Aorta (tissue), 5 donors: ENCODE data around the gene TPSG1. TPM values are rescaled to one million over a fixed set of nuclear protein-coding genes. Genes with fewer than 3 reads are reported as not detected.

Source experiments
- ATAC-seq: fragments of 200-7000 bp; cut with Tn5 transposase; one replicate; pipeline ENCODE4 v1.9.1; 2022; ENCODE audit warnings: moderate library complexity; ENCODE audit not compliant: low FRiP score
- DNase-seq, 2 donors: peaks; one replicate each; pipeline ENCODE4 v3.0.0-alpha.2; 2020
- H3K27ac ChIP-seq, 2 donors: one replicate each; pipeline ENCODE4 v1.5.1; 2013; ENCODE audit warnings: low read length in 2 of 2, mild to moderate bottlenecking in 2 of 2, moderate library complexity in 2 of 2, control low read depth in 1 of 2, inconsistent platforms in 1 of 2, low read depth in 1 of 2
- H3K27me3 ChIP-seq, 2 donors: one replicate each; pipeline ENCODE4 v1.6.1; 2013; ENCODE audit warnings: control low read depth in 1 of 2, low read length in 1 of 2, mild to moderate bottlenecking in 1 of 2, moderate library complexity in 1 of 2; ENCODE audit not compliant: insufficient read depth in 2 of 2, control insufficient read depth in 1 of 2
- H3K36me3 ChIP-seq, 2 donors: one replicate each; pipeline ENCODE4 v1.6.1; 2013; ENCODE audit warnings: control low read depth in 1 of 2, low read length in 1 of 2, mild to moderate bottlenecking in 1 of 2; ENCODE audit not compliant: insufficient read depth in 2 of 2, control insufficient read depth in 1 of 2
- H3K4me1 ChIP-seq, 2 donors: one replicate each; pipeline ENCODE4 v1.6.1; 2013; ENCODE audit warnings: low read length in 2 of 2, control low read depth in 1 of 2, mild to moderate bottlenecking in 1 of 2, moderate library complexity in 1 of 2; ENCODE audit not compliant: insufficient read depth in 2 of 2, control insufficient read depth in 1 of 2
- H3K4me3 ChIP-seq, 2 donors: one replicate each; pipeline ENCODE4 v1.5.1; 2013; ENCODE audit warnings: low read length in 2 of 2, control low read depth in 1 of 2, mild to moderate bottlenecking in 1 of 2
- H3K9me3 ChIP-seq: one replicate; pipeline ENCODE4 v1.6.1; 2013; ENCODE audit warnings: mild to moderate bottlenecking, low read length; ENCODE audit not compliant: control insufficient read depth
- WGBS, 2 donors: extraction: QIAGEN DNeasy Blood & Tissue Kit; methylation state at CpG; one replicate each; pipeline ENCODE4 v1.1.7; 2013; 5-methylcytosine and 5-hydroxymethylcytosine counted together
- intact Hi-C, 2 donors: fragments of 100-400 bp; cut with DNase I; formaldehyde crosslinking; loops; one replicate each; pipeline versions ENCODE4 v1.14.2 to v1.15.0; 2022
- polyA plus RNA-seq, 2 donors: library from polyadenylated mRNA; stranded (reverse); fragments of 200-250 nt; gene quantifications; one replicate each; pipeline ENCODE4 v1.2.3, GENCODE V29; 2013
- total RNA-seq, 2 donors: library from RNA; stranded (reverse); fragmentation: NEBNext Ultra II Directional; extraction: Animal tissue kit (Norgen Biotek cat#: 25700); gene quantifications; one replicate each; pipeline ENCODE4 v1.2.1, GENCODE V29; 2021
- donor health status: healthy with polysubstance abuse.
- donor health status: Bipolar disorder and iron deficiency.
- donor health status: DM: no; HTN: no; CAD: no.
- donor health status: DM: no; HTN: no; CAD: no.
- donor health status: DM: yes; HTN: yes; CAD: no.

The TPSG1 gene
- total and polyA plus RNA-seq, 4 donors, result 0.81 to 4.6 TPM; not detected in 2

- ATAC-seq, result no peak
- 87 to 91% methylated on average over 47 to 48 of the region's 48 CpGs for WGBS, 2 donors
- DNase-seq, result no peak
- H3K27me3 ChIP-seq, result no peaks in the 10 kb centered on the region
- H3K9me3 ChIP-seq, result no peaks in the 10 kb centered on the region
- intact Hi-C loops, result no loop called here
- H3K4me1 ChIP-seq, result no peaks in the 10 kb centered on the region
- H3K4me3 ChIP-seq, result no peak overlapping the region
- H3K27ac ChIP-seq, result no peak overlapping the region
- H3K36me3 ChIP-seq, result no peaks in the 10 kb centered on the region
Measured at GRCh38 chr16:1220841-1221627, 4.0 kb downstream of the TPSG1 start.

- Histone ChIP-seq H3K4me1 (no peaks in the 10 kb centered on the region), H3K9me3 (no peaks in the 10 kb centered on the region), H3K27me3 (no peaks in the 10 kb centered on the region), H3K36me3 (no peaks in the 10 kb centered on the region), H3K27ac (no peak overlapping the region), H3K4me3 (no peak overlapping the region)
- WGBS, 2 donors, result 93 to 94% methylated on average over 45 to 55 of the region's 55 CpGs
- DNase-seq, result no peak
- ATAC-seq, result no peak
- intact Hi-C loops, result no loop called here
Measured at GRCh38 chr16:1220098-1220728, 4.9 kb downstream of the TPSG1 start.

GRCh38 chr16:1218930-1219611 lies 6.0 kb downstream of the TPSG1 start:
- Histone ChIP-seq H3K4me3 (no peak overlapping the region), H3K9me3 (no peaks in the 10 kb centered on the region), H3K4me1 (no peaks in the 10 kb centered on the region), H3K27ac (no peak overlapping the region), H3K27me3 (no peaks in the 10 kb centered on the region), H3K36me3 (no peaks in the 10 kb centered on the region)
- DNase-seq (no peak), ATAC-seq (no peak)
- intact Hi-C loops, result loop anchor here in 1 of 2 donors (10.0 kb wide), 1 partner anchor 46 kb away; no protein-coding TSS in a partner anchor
- 88 to 90% methylated on average over 23 to 24 of the region's 24 CpGs for WGBS, 2 donors

GRCh38 chr16:1218061-1218929 lies 6.8 kb downstream of the TPSG1 start:
- ATAC-seq, result no peak
- Histone ChIP-seq H3K36me3 (no peaks in the 10 kb centered on the region), H3K9me3 (no peaks in the 10 kb centered on the region), H3K4me1 (no peaks in the 10 kb centered on the region), H3K27me3 (no peaks in the 10 kb centered on the region), H3K4me3 (no peak overlapping the region), H3K27ac (no peak overlapping the region)
- no peak for DNase-seq
- 91 to 93% methylated on average over 44 to 49 of the region's 49 CpGs for WGBS, 2 donors
- intact Hi-C loops, result loop anchor here in 1 of 2 donors (10.0 kb wide), 1 partner anchor 47 kb away; no protein-coding TSS in a partner anchor

GRCh38 chr16:1217526-1217925 lies 7.5 kb downstream of the TPSG1 start:
- Histone ChIP-seq H3K36me3 (no peaks in the 10 kb centered on the region), H3K27ac (no peak overlapping the region), H3K4me3 (no peak overlapping the region), H3K27me3 (no peaks in the 10 kb centered on the region), H3K9me3 (no peaks in the 10 kb centered on the region), H3K4me1 (no peaks in the 10 kb centered on the region)
- WGBS, 2 donors, result 92 to 93% methylated on average over 23 to 24 of the region's 24 CpGs
- no peak for ATAC-seq
- intact Hi-C loops, result loop anchor here in 1 of 2 donors (10.0 kb wide), 1 partner anchor 47 kb away; no protein-coding TSS in a partner anchor
- DNase-seq, result no peak

- no peaks in the 10 kb centered on the region for H3K27me3 ChIP-seq
- 91% methylated on average over 32 of the region's 32 CpGs for WGBS, 2 donors
- no peaks in the 10 kb centered on the region for H3K36me3 ChIP-seq
- DNase-seq (no peak), ATAC-seq (no peak)
- no peaks in the 10 kb centered on the region for H3K4me1 ChIP-seq
- H3K9me3 ChIP-seq, result no peaks in the 10 kb centered on the region
- H3K4me3 ChIP-seq, result no peak overlapping the region
- intact Hi-C loops, result loop anchor here in 1 of 2 donors (10.0 kb wide), 1 partner anchor 48 kb away; no protein-coding TSS in a partner anchor
- H3K27ac ChIP-seq, result no peak overlapping the region
Measured at GRCh38 chr16:1216681-1217400, 8.2 kb downstream of the TPSG1 start.

- H3K27me3 ChIP-seq, result no peaks in the 10 kb centered on the region
- H3K27ac ChIP-seq, result no peak overlapping the region
- intact Hi-C loops, result loop anchor here in 1 of 2 donors (10.0 kb wide), 1 partner anchor 49 kb away; no protein-coding TSS in a partner anchor
- no peak for DNase-seq
- no peak for ATAC-seq
- H3K4me1 ChIP-seq, result no peaks in the 10 kb centered on the region
- H3K9me3 ChIP-seq, result no peaks in the 10 kb centered on the region
- no peaks in the 10 kb centered on the region for H3K36me3 ChIP-seq
- 88 to 95% methylated on average over 12 of the region's 12 CpGs for WGBS, 2 donors
- no peak overlapping the region for H3K4me3 ChIP-seq
Measured at GRCh38 chr16:1216296-1216619, 8.8 kb downstream of the TPSG1 start.
